Vagina (tissue), 2 donors: ENCODE measurements around the gene GRM8.

ENCODE experiments used
- POLR2A ChIP-seq, 2 donors: fragments of 450-650 bp; IDR thresholded peaks; one replicate each; pipeline ENCODE4 v1.6.1; 2017; ENCODE audit warnings: antibody characterized with exemption in 2 of 2, mild to moderate bottlenecking in 2 of 2, moderate library complexity in 2 of 2
- TF ChIP-seq, protein P1 (sequence below), 3 experiments: fragments of 450-650 bp in 2 of 3; fragments of 200-600 bp in 1 of 3; sonication (generic) in 1 of 3; IDR thresholded peaks; one replicate each; pipeline ENCODE4 v1.5.1; 2017 to 2019; ENCODE audit warnings: antibody characterized with exemption in 3 of 3, mild to moderate bottlenecking in 2 of 3, moderate library complexity in 2 of 3

DNA sequence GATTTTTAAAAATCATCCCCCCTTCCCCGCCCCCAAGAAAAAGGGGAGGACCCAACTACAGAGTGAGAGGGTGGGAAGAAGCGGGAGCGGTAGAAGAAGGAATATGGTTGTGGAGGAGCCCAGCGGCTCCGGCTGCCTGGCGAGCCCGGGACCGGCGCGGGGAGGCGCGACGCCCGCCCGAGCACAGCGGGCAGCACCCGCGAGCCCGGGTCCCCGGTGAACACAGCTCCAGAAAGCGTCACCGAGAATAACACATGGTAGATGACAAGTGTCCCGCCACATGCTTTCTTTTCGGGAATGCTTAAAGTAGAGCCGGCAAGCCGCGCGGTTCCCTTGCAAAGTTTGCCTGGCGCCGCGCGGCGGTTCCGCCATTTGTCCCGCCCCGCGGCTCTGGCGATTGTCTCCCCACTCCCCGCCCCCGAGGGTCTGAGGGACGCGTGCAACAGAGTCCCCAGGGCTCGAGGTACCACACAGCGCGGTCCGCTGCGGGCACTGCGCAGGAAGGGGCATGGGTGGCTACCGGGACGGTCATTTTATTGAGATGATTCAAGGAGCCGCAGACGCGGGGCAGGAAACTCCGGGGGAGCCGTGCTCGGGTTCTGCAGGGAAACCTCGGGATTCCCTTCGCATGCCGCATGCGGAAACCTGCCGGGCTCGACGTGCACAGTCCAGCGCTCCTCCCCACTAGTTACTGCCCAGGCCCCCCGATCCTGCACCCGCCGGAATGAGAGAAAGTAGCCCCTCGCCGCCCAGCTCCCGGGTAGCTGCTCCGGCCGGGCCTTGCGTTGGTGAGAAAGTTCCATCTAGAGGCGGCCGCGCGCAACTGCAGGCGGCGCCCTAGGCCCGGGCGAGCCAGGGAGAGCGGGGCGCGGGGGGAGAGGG lies 781 bp upstream of the GRM8 start:
- TF ChIP-seq, protein P1, sequence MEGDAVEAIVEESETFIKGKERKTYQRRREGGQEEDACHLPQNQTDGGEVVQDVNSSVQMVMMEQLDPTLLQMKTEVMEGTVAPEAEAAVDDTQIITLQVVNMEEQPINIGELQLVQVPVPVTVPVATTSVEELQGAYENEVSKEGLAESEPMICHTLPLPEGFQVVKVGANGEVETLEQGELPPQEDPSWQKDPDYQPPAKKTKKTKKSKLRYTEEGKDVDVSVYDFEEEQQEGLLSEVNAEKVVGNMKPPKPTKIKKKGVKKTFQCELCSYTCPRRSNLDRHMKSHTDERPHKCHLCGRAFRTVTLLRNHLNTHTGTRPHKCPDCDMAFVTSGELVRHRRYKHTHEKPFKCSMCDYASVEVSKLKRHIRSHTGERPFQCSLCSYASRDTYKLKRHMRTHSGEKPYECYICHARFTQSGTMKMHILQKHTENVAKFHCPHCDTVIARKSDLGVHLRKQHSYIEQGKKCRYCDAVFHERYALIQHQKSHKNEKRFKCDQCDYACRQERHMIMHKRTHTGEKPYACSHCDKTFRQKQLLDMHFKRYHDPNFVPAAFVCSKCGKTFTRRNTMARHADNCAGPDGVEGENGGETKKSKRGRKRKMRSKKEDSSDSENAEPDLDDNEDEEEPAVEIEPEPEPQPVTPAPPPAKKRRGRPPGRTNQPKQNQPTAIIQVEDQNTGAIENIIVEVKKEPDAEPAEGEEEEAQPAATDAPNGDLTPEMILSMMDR (IDR thresholded peaks at IDR 0.05): peak; percentile 28 to 60 (median 55)
- TF ChIP-seq POLR2A (IDR thresholded peaks at IDR 0.05): no peak
